ENCODE measurements around the gene PMFBP1.

- TF ChIP-seq CTCF (IDR thresholded peaks at IDR 0.05; ENCODE audit: insufficient read depth, low read length): no peak
- no peak for TF ChIP-seq POLR2AphosphoS5 (IDR thresholded peaks at IDR 0.05; ENCODE audit: low read depth)
- TF ChIP-seq GABPA (IDR thresholded peaks at IDR 0.05; ENCODE audit: low read depth): no peak
- TF ChIP-seq REST (IDR thresholded peaks at IDR 0.05; ENCODE audit: insufficient replicate concordance, low read depth): no peak
- TF ChIP-seq SPI1 (IDR thresholded peaks at IDR 0.05; ENCODE audit: borderline replicate concordance, low read depth): no peak
Measured at GRCh38 chr16:72191551-72191950, 19.6 kb upstream of the PMFBP1 start.

All from HL-60 (cell line).